Thyroid gland (tissue), 4 donors: ENCODE measurements around the gene PSMG4. TPM values are rescaled to one million over a fixed set of nuclear protein-coding genes. Genes with fewer than 3 reads are reported as not detected.

Source experiments
- DNase-seq, 2 donors: peaks; one replicate each; pipeline ENCODE4 v3.0.0-alpha.2; 2019
- H3K27ac ChIP-seq, 3 donors: fragments of 200-600 bp; sonication (generic); 1 replicate in 2 of 3; 2 replicates in 1 of 3; pipeline ENCODE4 v1.5.1; 2016 to 2019; ENCODE audit warnings: mild to moderate bottlenecking in 1 of 3, moderate library complexity in 1 of 3
- H3K27me3 ChIP-seq: fragments of 200-600 bp; sonication (generic); one replicate; pipeline ENCODE4 v1.5.1; 2019
- H3K36me3 ChIP-seq, 2 donors: fragments of 200-600 bp; sonication (generic); one replicate each; pipeline ENCODE4 v1.5.1; 2016 to 2019
- H3K4me1 ChIP-seq, 2 donors: fragments of 200-600 bp; sonication (generic); one replicate each; pipeline ENCODE4 v1.5.1; 2017 to 2019
- H3K4me3 ChIP-seq, 3 donors: fragments of 200-600 bp; sonication (generic); replicated peaks in 1 of 3; 1 replicate in 2 of 3; 2 replicates in 1 of 3; pipeline ENCODE4 v1.5.1; 2016; ENCODE audit warnings: mild to moderate bottlenecking in 1 of 3
- H3K9me3 ChIP-seq: fragments of 200-600 bp; sonication (generic); one replicate; pipeline ENCODE4 v1.5.1; 2017
- CTCF ChIP-seq, 6 experiments: fragments of 200-600 bp in 3 of 6; fragments of 450-650 bp in 3 of 6; sonication (generic) in 3 of 6; IDR thresholded peaks; one replicate each; pipeline ENCODE4 v1.5.1; 2016 to 2019; ENCODE audit warnings: antibody characterized with exemption in 6 of 6, mild to moderate bottlenecking in 2 of 6, inconsistent platforms in 1 of 6, moderate library complexity in 1 of 6
- POLR2A ChIP-seq, 2 donors: fragments of 450-650 bp; IDR thresholded peaks; one replicate each; pipeline ENCODE4 v1.6.1; 2017; ENCODE audit warnings: antibody characterized with exemption in 2 of 2, mild to moderate bottlenecking in 2 of 2, moderate library complexity in 1 of 2
- WGBS, 2 donors: methylation state at CpG; one replicate each; pipeline ENCODE4 v1.1.5; 2017; 5-methylcytosine and 5-hydroxymethylcytosine counted together
- intact Hi-C: fragments of 100-400 bp; cut with DNase I; formaldehyde crosslinking; loops from one replicate; pipeline ENCODE4 v1.15.1; 2023
- total RNA-seq, 4 donors: library from RNA; depleted of rRNA; stranded (reverse); fragments of >200 nt; gene quantifications; one replicate each; pipeline ENCODE4 v1.2.3, GENCODE V29; 2016

PSMG4 gene
- total RNA-seq, 4 donors from 2014 or later: 19.6 to 41.8 (median 34.4) TPM

GRCh38 chr6:3212261-3212660 lies 46.5 kb upstream of the PSMG4 start:
- Histone ChIP-seq H3K36me3 (no peaks in the 10 kb centered on the region), H3K9me3 (no peaks in the 10 kb centered on the region), H3K4me1 (no peaks in the 10 kb centered on the region), H3K27me3 (no peaks in the 10 kb centered on the region), H3K4me3 (no peak overlapping the region), H3K27ac (no peak overlapping the region)
- intact Hi-C loops: no loop called here
- no peak for DNase-seq
- no peak for TF ChIP-seq CTCF (IDR thresholded peaks at IDR 0.05)
- no peak for TF ChIP-seq POLR2A (IDR thresholded peaks at IDR 0.05)
- WGBS, 2 donors: 96 to 97% methylated on average over 6 of the region's 6 CpGs

GRCh38 chr6:3213334-3213695 lies 45.4 kb upstream of the PSMG4 start:
- no peak overlapping the region for H3K27ac ChIP-seq
- intact Hi-C loops: no loop called here
- H3K36me3 ChIP-seq: no peaks in the 10 kb centered on the region
- no peak overlapping the region for H3K4me3 ChIP-seq
- DNase-seq: no peak
- no peak for TF ChIP-seq CTCF (IDR thresholded peaks at IDR 0.05)
- no peak for TF ChIP-seq POLR2A (IDR thresholded peaks at IDR 0.05)
- no peaks in the 10 kb centered on the region for H3K9me3 ChIP-seq
- WGBS, 2 donors: 94 to 95% methylated on average over 2 of the region's 2 CpGs
- no peaks in the 10 kb centered on the region for H3K27me3 ChIP-seq
- H3K4me1 ChIP-seq: peaks cover 0 to 4% of the 10 kb centered on the region in 2 donors

- WGBS, 2 donors: 69 to 74% methylated on average over 3 of the region's 3 CpGs
- DNase-seq: no peak
- H3K9me3 ChIP-seq: no peaks in the 10 kb centered on the region
- H3K27me3 ChIP-seq: no peaks in the 10 kb centered on the region
- intact Hi-C loops: no loop called here
- H3K36me3 ChIP-seq: no peaks in the 10 kb centered on the region
- peaks cover 0 to 6% of the 10 kb centered on the region in 2 donors for H3K4me1 ChIP-seq
- TF ChIP-seq CTCF (IDR thresholded peaks at IDR 0.05): no peak
- TF ChIP-seq POLR2A (IDR thresholded peaks at IDR 0.05): no peak
- no peak overlapping the region for H3K4me3 ChIP-seq
- no peak overlapping the region for H3K27ac ChIP-seq
Measured at GRCh38 chr6:3214898-3215297, 43.8 kb upstream of the PSMG4 start.

- no peaks in the 10 kb centered on the region for H3K9me3 ChIP-seq
- H3K4me1 ChIP-seq: peaks cover 0 to 6% of the 10 kb centered on the region in 2 donors
- WGBS, 2 donors: 89 to 97% methylated on average over 2 of the region's 2 CpGs
- no peaks in the 10 kb centered on the region for H3K27me3 ChIP-seq
- no peak overlapping the region for H3K27ac ChIP-seq
- no peak for TF ChIP-seq CTCF (IDR thresholded peaks at IDR 0.05)
- TF ChIP-seq POLR2A (IDR thresholded peaks at IDR 0.05): no peak
- no peaks in the 10 kb centered on the region for H3K36me3 ChIP-seq
- H3K4me3 ChIP-seq: no peak overlapping the region
- DNase-seq: no peak
- intact Hi-C loops: no loop called here
Measured at GRCh38 chr6:3217286-3217685, 41.5 kb upstream of the PSMG4 start.

GRCh38 chr6:3218266-3218665 lies 40.5 kb upstream of the PSMG4 start:
- intact Hi-C loops: no loop called here
- H3K27ac ChIP-seq: peak overlapping the region in 1 of 3 donors; percentile 10
- 67 to 74% methylated on average over 10 of the region's 10 CpGs for WGBS, 2 donors
- H3K27me3 ChIP-seq: no peaks in the 10 kb centered on the region
- no peaks in the 10 kb centered on the region for H3K36me3 ChIP-seq
- no peak overlapping the region for H3K4me3 ChIP-seq
- TF ChIP-seq CTCF (IDR thresholded peaks at IDR 0.05) (no peak), POLR2A (IDR thresholded peaks at IDR 0.05) (no peak)
- peaks cover 6 to 11% of the 10 kb centered on the region in 2 donors for H3K4me1 ChIP-seq
- no peaks in the 10 kb centered on the region for H3K9me3 ChIP-seq
- peak; percentile 64 to 75 for DNase-seq
